AG10803 (cell line): ENCODE measurements around the gene KANK2.

Experiments used
- DNase-seq: peaks from one replicate; pipeline ENCODE4 v3.0.0; 2010; ENCODE audit warnings: low read depth
- H3K4me3 ChIP-seq: 2 replicates; pipeline ENCODE4 v1.5.1; 2011; ENCODE audit warnings: mild to moderate bottlenecking, low read length, control low read depth
- TF ChIP-seq, protein P1 (sequence below): conservative IDR thresholded peaks from 2 replicates; pipeline ENCODE4 v1.5.1; 2011; ENCODE audit warnings: mild to moderate bottlenecking, low read length, control low read depth, inconsistent platforms

KANK2 gene

GRCh38 chr19:11225815-11226214 lies 28.5 kb upstream of the KANK2 start:
- H3K4me3 ChIP-seq, result no peak overlapping the region
- TF ChIP-seq, protein P1, sequence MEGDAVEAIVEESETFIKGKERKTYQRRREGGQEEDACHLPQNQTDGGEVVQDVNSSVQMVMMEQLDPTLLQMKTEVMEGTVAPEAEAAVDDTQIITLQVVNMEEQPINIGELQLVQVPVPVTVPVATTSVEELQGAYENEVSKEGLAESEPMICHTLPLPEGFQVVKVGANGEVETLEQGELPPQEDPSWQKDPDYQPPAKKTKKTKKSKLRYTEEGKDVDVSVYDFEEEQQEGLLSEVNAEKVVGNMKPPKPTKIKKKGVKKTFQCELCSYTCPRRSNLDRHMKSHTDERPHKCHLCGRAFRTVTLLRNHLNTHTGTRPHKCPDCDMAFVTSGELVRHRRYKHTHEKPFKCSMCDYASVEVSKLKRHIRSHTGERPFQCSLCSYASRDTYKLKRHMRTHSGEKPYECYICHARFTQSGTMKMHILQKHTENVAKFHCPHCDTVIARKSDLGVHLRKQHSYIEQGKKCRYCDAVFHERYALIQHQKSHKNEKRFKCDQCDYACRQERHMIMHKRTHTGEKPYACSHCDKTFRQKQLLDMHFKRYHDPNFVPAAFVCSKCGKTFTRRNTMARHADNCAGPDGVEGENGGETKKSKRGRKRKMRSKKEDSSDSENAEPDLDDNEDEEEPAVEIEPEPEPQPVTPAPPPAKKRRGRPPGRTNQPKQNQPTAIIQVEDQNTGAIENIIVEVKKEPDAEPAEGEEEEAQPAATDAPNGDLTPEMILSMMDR, result no peak
- no peak for DNase-seq

DNA sequence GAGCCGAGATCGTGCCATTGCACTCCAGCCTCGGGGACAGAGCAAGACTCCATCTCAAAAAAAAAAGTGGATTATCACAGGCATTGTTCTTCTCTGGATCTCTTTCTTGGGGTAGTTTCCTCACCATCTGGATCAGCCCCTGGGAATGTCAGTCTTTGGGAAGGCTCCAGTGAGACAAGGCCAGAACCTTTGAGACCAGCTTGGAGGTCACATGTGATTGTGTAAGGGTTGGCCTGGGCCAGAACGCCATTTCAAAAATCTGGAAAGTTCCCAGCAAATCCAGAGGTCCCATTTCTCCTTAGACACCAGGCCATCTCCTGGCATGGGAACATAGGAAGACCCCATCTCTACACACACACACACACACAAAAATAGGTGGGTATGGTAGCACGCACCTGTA lies 27.8 kb upstream of the KANK2 start:
- no peak overlapping the region for H3K4me3 ChIP-seq
- TF ChIP-seq, protein P1, result no peak
- DNase-seq, result no peak

GRCh38 chr19:11224429-11224828 lies 27.1 kb upstream of the KANK2 start:
- H3K4me3 ChIP-seq, result no peak overlapping the region
- TF ChIP-seq, protein P1, result no peak
- DNase-seq, result no peak

GRCh38 chr19:11223200-11223599 lies 25.9 kb upstream of the KANK2 start:
- no peak overlapping the region for H3K4me3 ChIP-seq
- no peak for DNase-seq
- TF ChIP-seq, protein P1, result no peak

DNA sequence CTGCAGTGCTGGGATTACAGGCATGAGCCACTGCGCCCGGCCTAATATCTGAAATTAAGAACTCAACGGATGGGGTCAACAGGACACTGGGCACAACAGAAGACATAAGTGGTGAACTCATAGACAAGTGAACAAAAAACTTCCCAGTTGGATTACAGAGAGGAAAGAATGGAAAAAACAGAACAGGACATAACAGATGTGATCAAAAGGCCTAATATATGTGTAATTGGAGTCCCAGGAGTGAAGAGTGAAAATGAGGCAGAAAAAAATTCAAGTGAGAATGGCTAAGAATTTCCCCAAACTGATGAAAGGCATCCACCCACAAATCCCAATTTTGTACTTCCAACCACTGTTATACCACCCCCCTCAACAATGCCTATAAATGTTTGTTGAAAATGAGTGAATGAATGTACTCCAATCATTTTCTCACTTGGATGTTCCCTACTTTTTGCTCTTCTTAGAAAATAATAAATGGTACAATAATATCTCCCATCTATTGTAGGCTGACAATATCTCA lies 23.8 kb upstream of the KANK2 start:
- no peak overlapping the region for H3K4me3 ChIP-seq
- TF ChIP-seq, protein P1, result no peak
- no peak for DNase-seq

DNA sequence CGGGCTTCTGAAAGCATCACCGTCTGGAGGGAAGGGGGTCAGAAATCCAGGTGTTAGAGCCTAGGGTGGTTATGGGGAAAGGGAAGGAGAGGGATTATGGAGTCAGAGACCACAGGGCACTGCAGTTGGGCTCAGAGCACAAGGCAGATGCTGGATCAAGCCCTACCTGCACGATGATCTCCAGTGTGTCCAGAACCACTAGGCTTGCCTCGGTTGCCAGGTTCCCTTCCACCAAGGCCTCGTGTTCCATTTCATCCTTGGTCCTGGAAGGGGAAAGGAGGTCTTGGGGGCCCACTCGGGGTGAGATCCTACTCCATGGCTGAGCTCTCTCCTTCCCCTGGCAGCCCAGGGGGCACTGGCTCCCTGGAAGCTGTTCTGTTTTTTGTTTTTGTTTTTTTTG lies 17.0 kb upstream of the KANK2 start:
- H3K4me3 ChIP-seq, result no peak overlapping the region
- TF ChIP-seq, protein P1, result no peak
- no peak for DNase-seq

DNA sequence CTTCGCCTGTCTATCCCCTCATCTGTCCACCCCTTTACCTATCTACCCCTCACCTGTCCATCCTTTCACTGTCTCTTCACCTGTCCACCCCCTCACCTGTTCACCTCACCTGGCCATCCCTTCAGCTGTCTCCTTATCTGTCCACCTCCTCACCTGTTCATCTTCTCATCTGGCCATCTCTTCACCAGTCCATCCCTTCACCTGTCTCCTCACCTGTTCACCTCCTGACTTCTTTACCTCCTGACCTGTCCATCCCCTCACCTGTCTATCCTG lies 13.2 kb upstream of the KANK2 start:
- no peak overlapping the region for H3K4me3 ChIP-seq
- TF ChIP-seq, protein P1, result no peak
- DNase-seq, result no peak
